K562 (cell line): ENCODE data around the gene ECI2. TPM values are rescaled to one million over a fixed set of nuclear protein-coding genes. Genes with fewer than 3 reads are reported as not detected.
A peak's percentile ranks its signal among the peaks of the same experiment; 100 is the strongest.

Experiments
- CBX1 ChIP-seq: sonication (generic); IDR thresholded peaks from 2 replicates; pipeline ENCODE4 v1.6.1; 2016; ENCODE audit warnings: antibody characterized with exemption, low read depth, mild to moderate bottlenecking
- DMBX1 ChIP-seq: fragments of 250-450 bp; sonication (Bioruptor Pico); IDR thresholded peaks from 2 replicates; pipeline ENCODE4 v1.8.0; 2022; ENCODE audit warnings: inconsistent platforms, mild to moderate bottlenecking, moderate library complexity, borderline replicate concordance
- DPF2 ChIP-seq: fragments of 450-650 bp; IDR thresholded peaks from 2 replicates; pipeline ENCODE4 v1.6.1; 2016
- E2F5 ChIP-seq: sonication (generic); formaldehyde crosslinking; IDR thresholded peaks from 2 replicates; pipeline ENCODE4 v1.8.0; 2022; ENCODE audit warnings: mild to moderate bottlenecking, missing genetic modification reagents
- EP300 ChIP-seq: IDR thresholded peaks from 2 replicates; pipeline ENCODE4 v1.6.1; 2012; ENCODE audit warnings: low read length, improper control_type of control experiment
- GTF2F1 ChIP-seq: IDR thresholded peaks from 2 replicates; pipeline ENCODE4 v1.6.1; 2011; ENCODE audit warnings: low read depth, low read length, improper control_type of control experiment
- HMBOX1 ChIP-seq: sonication (generic); IDR thresholded peaks from 2 replicates; pipeline ENCODE4 v1.6.1; 2016
- MNT ChIP-seq, 2 experiments: fragments of 450-650 bp; conservative IDR thresholded peaks; 2 replicates each; pipeline ENCODE4 v1.6.1; 2017; ENCODE audit warnings: mild to moderate bottlenecking in 2 of 2, moderate library complexity in 2 of 2
- NCOA4 ChIP-seq: fragments of 450-650 bp; IDR thresholded peaks from 2 replicates; pipeline ENCODE4 v1.6.1; 2018; ENCODE audit warnings: mild to moderate bottlenecking; ENCODE audit not compliant: partially characterized antibody
- NKRF ChIP-seq: fragments of 450-650 bp; IDR thresholded peaks from 2 replicates; pipeline ENCODE4 v1.6.1; 2016; ENCODE audit warnings: borderline replicate concordance
- NR2F6 ChIP-seq: fragments of 450-650 bp; formaldehyde crosslinking; IDR thresholded peaks from 2 replicates; pipeline ENCODE4 v1.4.0; 2020; ENCODE audit warnings: mild to moderate bottlenecking
- NUFIP1 ChIP-seq: fragments of 450-650 bp; IDR thresholded peaks from 2 replicates; pipeline ENCODE4 v1.6.1; 2018; ENCODE audit not compliant: partially characterized antibody
- PHTF2 ChIP-seq: fragments of 250-450 bp; sonication (Bioruptor Pico); IDR thresholded peaks from 2 replicates; pipeline ENCODE4 v1.5.0; 2021; ENCODE audit warnings: mild to moderate bottlenecking
- PRDM10 ChIP-seq: fragments of 450-650 bp; IDR thresholded peaks from 2 replicates; pipeline ENCODE4 v1.6.1; 2018; ENCODE audit not compliant: partially characterized antibody
- RBM39 ChIP-seq: fragments of 200-400 bp; formaldehyde crosslinking; optimal IDR thresholded peaks from 2 replicates; pipeline ENCODE3; 2018; ENCODE audit warnings: low read depth, low read length
- SMARCA4 ChIP-seq: fragments of 450-650 bp; IDR thresholded peaks from 2 replicates; pipeline ENCODE4 v1.6.1; 2016
- ZBTB2 ChIP-seq: fragments of 450-650 bp; IDR thresholded peaks from 2 replicates; pipeline ENCODE4 v1.6.1; 2016; ENCODE audit warnings: antibody characterized with exemption
- ZNF175 ChIP-seq: fragments of 200-800 bp; sonication (Bioruptor generic); IDR thresholded peaks from 2 replicates; pipeline ENCODE4 v1.6.1; 2016; ENCODE audit warnings: low read depth, mild to moderate bottlenecking, missing genetic modification characterization, missing compliant biosample characterization
- ZNF586 ChIP-seq: fragments of 450-650 bp; formaldehyde crosslinking; conservative IDR thresholded peaks from 2 replicates; pipeline ENCODE4 v1.4.0; 2020; ENCODE audit warnings: mild to moderate bottlenecking, moderate library complexity
- polyA plus RNA-seq, 8 experiments: library from polyadenylated mRNA; depleted of rRNA in 4 of 8; stranded (reverse) in 5 of 8; unstranded in 3 of 8; fragments of >200 nt; fragmentation: Nextera tagmentation in 2 of 8; fragmentation: Illumina TruSeq in 1 of 8; extraction: Ambion mirVana in 2 of 8; extraction: Trizol in 1 of 8; gene quantifications; 2 replicates each; pipeline versions ENCODE4 v1.2.1 to v1.2.3, GENCODE V29; 2011 to 2014; ENCODE audit warnings: inconsistent platforms in 1 of 8, missing spikeins in 1 of 8
- total RNA-seq, 7 experiments: library from RNA; depleted of rRNA in 6 of 7; stranded (reverse); fragments of >200 nt in 6 of 7; fragmentation: Illumina TruSeq in 2 of 7; extraction: Trizol in 2 of 7; gene quantifications; 2 replicates each; pipeline versions ENCODE4 v1.2.1 to v1.2.3, GENCODE V29; 2011 to 2021; ENCODE audit warnings: low replicate concordance in 1 of 7

ECI2 gene
- total and polyA plus RNA-seq, 9 of the 15 experiments (the other 6 are each of a cell fraction or from before 2014, with no cell fraction given): 80.7 to 377 (median 142) TPM

GRCh38 chr6:4176907-4177306, 41.5 kb upstream of the ECI2 start (continued):
- TF ChIP-seq PHTF2 (CRISPR knock-in tag) (no peak), EP300 (peak; percentile 95), MNT (conservative IDR thresholded peaks at IDR 0.05) (no peak; a peak in 1 of 4 replicates), NCOA4 (no peak), ZBTB2 (no peak), ZNF175 (CRISPR knock-in tag) (peak; percentile 81; the same call in 1 of the 2 replicates), NKRF (no peak), DMBX1 (CRISPR knock-in tag) (peak; percentile 48; the same call in 1 of the 2 replicates), RBM39 (no peak), NUFIP1 (no peak), NR2F6 (CRISPR knock-in tag) (no peak), DPF2 (peak; percentile 95), SMARCA4 (peak; percentile 96), CBX1 (no peak), GTF2F1 (no peak), E2F5 (CRISPR knock-in tag) (no peak), ZNF586 (CRISPR knock-in tag) (no peak), PRDM10 (no peak), HMBOX1 (peak; percentile 97)
